ENCODE results near the gene ZC3H10. TPM values are rescaled to one million over a fixed set of nuclear protein-coding genes. Genes with fewer than 3 reads are reported as not detected.
A peak's percentile ranks its signal among the peaks of the same experiment; 100 is the strongest.

ZC3H10 gene
- total and polyA plus RNA-seq, 12 donors: 2.2 to 15.0 (median 7.6) TPM

- Histone ChIP-seq H3K27me3 (no peaks in the 10 kb centered on the region), H3K27ac (no peak overlapping the region), H3K36me3 (replicated peaks in 1 of 2) (peaks cover 0 to 11% of the 10 kb centered on the region in 2 donors), H3K9me3 (replicated peaks in 1 of 3) (no peaks in the 10 kb centered on the region), H3K4me3 (no peak overlapping the region), H3K4me1 (replicated peaks in 1 of 2) (peaks cover 17 to 20% of the 10 kb centered on the region in 2 donors)
- 79 to 92% (median 88%) methylated on average over 1 of the region's 1 CpG for WGBS, 4 donors
- intact Hi-C loops (cut with DNase I): loop anchor here in 1 of 2 donors (5.0 kb wide), 1 partner anchor 50 kb away; no protein-coding TSS in a partner anchor
- no peak for DNase-seq
- TF ChIP-seq CTCF (IDR thresholded peaks at IDR 0.05) (no peak), POLR2A (IDR thresholded peaks at IDR 0.05) (no peak)
Measured at GRCh38 chr12:56102683-56103065, 15.4 kb upstream of the ZC3H10 start.

GRCh38 chr12:56103066-56103711 lies 14.9 kb upstream of the ZC3H10 start:
- Histone ChIP-seq H3K27ac (peak overlapping the region in 1 of 5 donors; percentile 79), H3K9me3 (replicated peaks in 1 of 3) (no peaks in the 10 kb centered on the region), H3K4me1 (replicated peaks in 1 of 2) (peaks cover 17 to 20% of the 10 kb centered on the region in 2 donors), H3K36me3 (replicated peaks in 1 of 2) (peaks cover 0 to 16% of the 10 kb centered on the region in 2 donors), H3K27me3 (no peaks in the 10 kb centered on the region), H3K4me3 (peak overlapping the region in 1 of 4 donors; percentile 93)
- DNase-seq: no peak
- intact Hi-C loops (cut with DNase I): loop anchor here in 1 of 2 donors (5.0 kb wide), 1 partner anchor 51 kb away; no protein-coding TSS in a partner anchor
- TF ChIP-seq POLR2A (IDR thresholded peaks at IDR 0.05) (no peak), CTCF (IDR thresholded peaks at IDR 0.05) (no peak)
- whole genome bisulfite sequencing, 4 donors: 58 to 64% (median 60%) methylated on average over 6 of the region's 6 CpGs

GRCh38 chr12:56103823-56104108 lies 14.3 kb upstream of the ZC3H10 start:
- TF ChIP-seq POLR2A (IDR thresholded peaks at IDR 0.05) (no peak), CTCF (IDR thresholded peaks at IDR 0.05) (no peak)
- Histone ChIP-seq H3K27me3 (no peaks in the 10 kb centered on the region), H3K4me1 (replicated peaks in 1 of 2) (peaks cover 17 to 20% of the 10 kb centered on the region in 2 donors), H3K9me3 (replicated peaks in 1 of 3) (no peaks in the 10 kb centered on the region), H3K36me3 (replicated peaks in 1 of 2) (peaks cover 0 to 22% of the 10 kb centered on the region in 2 donors), H3K27ac (peak overlapping the region in 4 of 5 donors; percentile 43 to 93 (median 74)), H3K4me3 (peak overlapping the region in 3 of 4 donors; percentile 54 to 96 (median 93))
- 0 to 3% (median 1%) methylated on average over 8 of the region's 8 CpGs for WGBS, 4 donors
- DNase-seq: no peak
- intact Hi-C loops (cut with DNase I): loop anchor here in 1 of 2 donors (5.0 kb wide), 1 partner anchor 51 kb away; no protein-coding TSS in a partner anchor

GRCh38 chr12:56104109-56104814 lies 13.8 kb upstream of the ZC3H10 start, which contains the start of gene PA2G4:
TSS of gene PA2G4 (plus strand) at chr12:56104559. CDS start at chr12:56104738, 179 bp downstream.
- WGBS, 4 donors: 0 to 1% (median 0%) methylated on average over 21 to 60 of the region's 60 CpGs

More at GRCh38 chr12:56104109-56104814, 13.8 kb upstream of the ZC3H10 start, which contains the start of gene PA2G4:
- intact Hi-C loops (cut with DNase I): loop anchor here in 1 of 2 donors (5.0 kb wide), 1 partner anchor 52 kb away; no protein-coding TSS in a partner anchor
- TF ChIP-seq CTCF (IDR thresholded peaks at IDR 0.05) (no peak), POLR2A (IDR thresholded peaks at IDR 0.05) (peak; percentile 81 to 87)
- Histone ChIP-seq H3K9me3 (replicated peaks in 1 of 3) (no peaks in the 10 kb centered on the region), H3K36me3 (replicated peaks in 1 of 2) (peaks cover 0 to 27% of the 10 kb centered on the region in 2 donors), H3K27me3 (no peaks in the 10 kb centered on the region), H3K27ac (peak within 1 kb of the TSS in 4 of 5 donors; percentile 59 to 93 (median 76)), H3K4me1 (replicated peaks in 1 of 2) (peaks cover 17 to 20% of the 10 kb centered on the region in 2 donors), H3K4me3 (peak within 1 kb of the TSS; percentile 20 to 98 (median 94))
- DNase-seq: peak; percentile 97 to 99 (median 98)

Measured in adrenal gland (tissue), 12 donors.